RWPE2 (cell line): ENCODE measurements around the gene TERT.
"Not testable (repeated sequence)": the region's sequence is repeated elsewhere in the genome, so short reads cannot be mapped to it uniquely, and the experiment has no call there.

Experiments used
- ATAC-seq: fragments of 200-7000 bp; cut with Tn5 transposase; 3 replicates; pipeline ENCODE4 v1.9.1; 2021; ENCODE audit warnings: low read depth
- DNase-seq: peaks from one replicate; pipeline ENCODE4 v3.0.0-alpha.2; 2020; ENCODE audit warnings: low spot score
- H3K27ac ChIP-seq: fragments of 450-650 bp; 2 replicates; pipeline ENCODE4 v1.5.1; 2017; ENCODE audit warnings: mild to moderate bottlenecking; ENCODE audit not compliant: poor library complexity, severe bottlenecking
- H3K27me3 ChIP-seq: fragments of 250-450 bp; sonication (Bioruptor Pico); 2 replicates; pipeline ENCODE4 v1.5.1; 2021; ENCODE audit warnings: mild to moderate bottlenecking, moderate library complexity; ENCODE audit not compliant: insufficient read depth, poor library complexity, severe bottlenecking
- H3K36me3 ChIP-seq: fragments of 250-450 bp; sonication (Bioruptor Pico); 2 replicates; pipeline ENCODE4 v1.5.1; 2020; ENCODE audit warnings: low read depth, mild to moderate bottlenecking, moderate library complexity
- H3K4me1 ChIP-seq: fragments of 250-450 bp; sonication (Bioruptor Pico); 2 replicates; pipeline ENCODE4 v1.5.1; 2021; ENCODE audit warnings: mild to moderate bottlenecking, moderate library complexity; ENCODE audit not compliant: insufficient read depth, poor library complexity, severe bottlenecking
- H3K4me3 ChIP-seq: fragments of 250-450 bp; sonication (Bioruptor Pico); 2 replicates; pipeline ENCODE4 v1.5.1; 2021; ENCODE audit warnings: mild to moderate bottlenecking, moderate library complexity; ENCODE audit not compliant: severe bottlenecking
- H3K9me3 ChIP-seq: fragments of 250-450 bp; sonication (Bioruptor Pico); 2 replicates; pipeline ENCODE4 v1.5.1; 2021; ENCODE audit warnings: mild to moderate bottlenecking, moderate library complexity; ENCODE audit not compliant: severe bottlenecking
- CTCF ChIP-seq: fragments of 450-650 bp; IDR thresholded peaks from one replicate; pipeline ENCODE4 v1.5.1; 2017; ENCODE audit warnings: mild to moderate bottlenecking, moderate library complexity; ENCODE audit not compliant: poor library complexity, severe bottlenecking

TERT gene

GRCh38 chr5:1341863-1342262, 47.0 kb upstream of the TERT start:
- DNase-seq, result no peak
- no peak for TF ChIP-seq CTCF

DNA sequence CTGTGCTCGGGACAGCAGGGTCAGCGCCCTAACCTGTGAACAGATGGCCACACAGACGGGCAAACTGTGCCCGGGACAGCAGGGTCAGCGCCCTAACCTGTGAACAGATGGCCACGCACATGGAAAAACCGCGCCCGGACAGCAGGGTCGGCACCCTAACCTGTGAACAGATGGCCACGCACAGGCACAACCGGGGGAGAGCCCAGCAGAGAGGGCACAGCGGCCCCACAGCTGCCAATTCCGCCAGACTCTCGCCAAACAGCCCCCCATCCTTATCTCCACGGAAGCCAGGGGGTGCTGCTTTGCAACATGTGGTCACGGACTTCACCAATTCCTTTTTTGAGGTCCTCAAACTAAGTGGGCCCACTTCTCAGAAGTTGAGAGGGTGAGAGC, 44.9 kb upstream of the TERT start:
- H3K4me3 ChIP-seq, H3K4me1 ChIP-seq, DNase-seq, H3K27ac ChIP-seq, ATAC-seq, H3K9me3 ChIP-seq, H3K27me3 ChIP-seq: not testable (repeated sequence)
- peaks cover 83% of the 10 kb centered on the region for H3K36me3 ChIP-seq

More at GRCh38 chr5:1341863-1342262, 47.0 kb upstream of the TERT start:
- H3K9me3 ChIP-seq, result no peaks in the 10 kb centered on the region
- no peak overlapping the region for H3K27ac ChIP-seq
- no peaks in the 10 kb centered on the region for H3K27me3 ChIP-seq
- no peak overlapping the region for H3K4me3 ChIP-seq
- H3K36me3 ChIP-seq, result peaks cover 64% of the 10 kb centered on the region
- H3K4me1 ChIP-seq, result peaks cover 8% of the 10 kb centered on the region
- no peak for ATAC-seq

GRCh38 chr5:1339139-1339817, 44.4 kb upstream of the TERT start:
- not testable (repeated sequence) for H3K27ac ChIP-seq, H3K27me3 ChIP-seq, H3K4me1 ChIP-seq, DNase-seq, H3K9me3 ChIP-seq, ATAC-seq, H3K4me3 ChIP-seq
- peaks cover 89% of the 10 kb centered on the region for H3K36me3 ChIP-seq

DNA sequence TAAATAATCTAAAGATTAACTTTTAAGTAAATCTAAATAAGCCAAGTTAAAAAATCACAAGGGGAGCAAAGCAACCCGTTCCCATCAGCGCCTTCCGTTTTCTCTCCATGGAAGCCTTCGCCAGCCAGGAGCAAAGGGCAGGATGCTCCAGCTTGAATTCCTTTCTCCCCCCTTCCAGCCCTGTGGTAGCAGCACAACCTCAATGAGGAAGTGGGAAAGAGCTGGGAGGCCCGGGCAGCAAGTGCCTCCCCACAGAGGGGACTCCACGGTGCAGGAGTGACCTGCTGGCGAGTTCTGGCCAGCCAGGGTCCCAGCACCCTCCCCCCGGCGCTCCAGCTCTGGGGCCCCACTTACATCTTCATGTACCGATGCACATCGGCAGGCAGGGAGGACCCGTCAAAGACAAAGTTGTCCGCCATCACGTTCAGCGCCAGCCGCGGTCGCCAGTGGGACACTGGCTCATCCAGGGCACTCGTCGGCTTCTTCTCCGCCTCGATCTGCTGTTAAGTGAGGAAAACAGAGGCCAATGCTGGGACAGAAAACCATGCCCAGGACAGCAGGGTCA, 43.7 kb upstream of the TERT start:
- Histone ChIP-seq H3K27ac (no peak overlapping the region), H3K9me3 (no peaks in the 10 kb centered on the region), H3K36me3 (peaks cover 88% of the 10 kb centered on the region), H3K4me3 (no peak overlapping the region), H3K4me1 (peaks cover 4% of the 10 kb centered on the region), H3K27me3 (no peaks in the 10 kb centered on the region)
- no peak for TF ChIP-seq CTCF
- DNase-seq (no peak), ATAC-seq (no peak)

GRCh38 chr5:1338196-1338490, 43.3 kb upstream of the TERT start:
- TF ChIP-seq CTCF, result no peak
- no peaks in the 10 kb centered on the region for H3K4me1 ChIP-seq
- no peaks in the 10 kb centered on the region for H3K9me3 ChIP-seq
- no peak for ATAC-seq
- H3K27me3 ChIP-seq, result no peaks in the 10 kb centered on the region
- no peak overlapping the region for H3K4me3 ChIP-seq
- H3K36me3 ChIP-seq, result peaks cover 84% of the 10 kb centered on the region
- no peak overlapping the region for H3K27ac ChIP-seq
- DNase-seq, result no peak
